IMR-90 (cell line): ENCODE data around the gene LIN28A.
A peak's percentile ranks its signal among the peaks of the same experiment; 100 is the strongest.

Experiments used
- BHLHE40 ChIP-seq: fragments of 150-350 bp; IDR thresholded peaks from 2 replicates; pipeline ENCODE4 v1.6.1; 2016; ENCODE audit warnings: mild to moderate bottlenecking, low read depth, low read length
- CEBPB ChIP-seq: IDR thresholded peaks from 2 replicates; pipeline ENCODE4 v1.6.1; 2012; ENCODE audit warnings: low read depth, low read length, improper control_type of control experiment
- FOS ChIP-seq: fragments of 150-350 bp; IDR thresholded peaks from 2 replicates; pipeline ENCODE4 v1.6.1; 2016; ENCODE audit warnings: low read depth, low read length
- MAFK ChIP-seq: IDR thresholded peaks from 2 replicates; pipeline ENCODE4 v1.6.1; 2012; ENCODE audit warnings: low read depth, low read length, improper control_type of control experiment
- MAZ ChIP-seq: IDR thresholded peaks from 2 replicates; pipeline ENCODE4 v1.6.1; 2012; ENCODE audit warnings: low read depth, mild to moderate bottlenecking, low read length, improper control_type of control experiment, moderate library complexity, borderline replicate concordance
- MXI1 ChIP-seq: IDR thresholded peaks from 2 replicates; pipeline ENCODE4 v1.6.1; 2012; ENCODE audit warnings: low read depth, mild to moderate bottlenecking, low read length, moderate library complexity, borderline replicate concordance
- POLR2A ChIP-seq: IDR thresholded peaks from 2 replicates; pipeline ENCODE4 v1.6.1; 2012; ENCODE audit warnings: mild to moderate bottlenecking, low read depth, low read length
- RAD21 ChIP-seq: IDR thresholded peaks from 2 replicates; pipeline ENCODE4 v1.6.1; 2012; ENCODE audit warnings: low read length, improper control_type of control experiment
- RFX5 ChIP-seq: IDR thresholded peaks from 2 replicates; pipeline ENCODE4 v1.8.0; 2012; ENCODE audit warnings: low read depth, mild to moderate bottlenecking, low read length, moderate library complexity
- TF ChIP-seq, protein P1 (sequence below): conservative IDR thresholded peaks from 2 replicates; pipeline ENCODE4 v1.5.1; 2012; ENCODE audit warnings: mild to moderate bottlenecking, low read depth, low read length, improper control_type of control experiment

DNA sequence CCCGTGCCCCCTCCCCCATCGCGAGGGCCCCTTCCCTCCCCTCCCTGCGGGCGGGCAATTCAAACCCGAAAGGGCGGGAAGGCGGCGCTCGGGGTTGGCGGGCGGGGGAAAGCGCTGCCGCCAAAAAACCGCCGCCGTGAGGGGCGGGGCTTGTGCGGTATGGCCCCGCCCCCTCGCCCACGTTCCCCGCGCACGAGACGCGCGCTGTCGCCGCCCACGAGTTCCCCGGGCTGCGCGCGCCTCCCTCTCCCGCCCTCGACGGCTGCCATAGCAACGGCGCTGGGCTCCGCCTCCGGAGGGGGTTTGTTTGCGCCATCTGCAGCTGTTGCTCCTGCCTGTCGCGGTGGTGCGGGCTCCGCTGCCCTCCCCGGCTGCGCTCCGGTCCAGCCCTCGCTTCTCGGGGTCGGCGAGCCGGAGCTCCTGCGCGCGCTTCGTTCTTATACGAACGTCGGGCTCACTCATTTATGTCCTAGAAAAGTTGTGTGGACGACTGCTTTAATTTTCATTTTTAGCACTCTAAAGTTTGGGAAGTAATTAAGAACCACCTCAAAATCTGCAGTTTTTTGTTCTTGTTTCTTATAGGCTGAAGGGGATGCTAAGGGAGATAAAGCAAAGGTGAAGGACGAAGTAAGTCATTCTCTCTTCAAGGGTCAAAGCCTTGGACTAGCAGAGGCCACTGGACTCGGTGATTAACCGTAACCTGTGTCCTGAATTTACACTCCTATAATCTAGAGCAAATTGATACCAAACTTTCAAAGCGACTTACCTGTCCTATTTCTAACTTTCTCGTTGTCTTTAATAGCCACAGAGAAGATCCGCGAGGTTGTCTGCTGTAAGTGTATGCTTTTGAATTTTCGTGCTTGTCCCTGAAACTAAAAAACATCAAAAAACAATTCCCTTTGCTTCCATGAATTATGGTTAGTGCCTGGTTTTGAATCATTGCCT lies 62.6 kb downstream of the LIN28A start:
- TF ChIP-seq, protein P1, sequence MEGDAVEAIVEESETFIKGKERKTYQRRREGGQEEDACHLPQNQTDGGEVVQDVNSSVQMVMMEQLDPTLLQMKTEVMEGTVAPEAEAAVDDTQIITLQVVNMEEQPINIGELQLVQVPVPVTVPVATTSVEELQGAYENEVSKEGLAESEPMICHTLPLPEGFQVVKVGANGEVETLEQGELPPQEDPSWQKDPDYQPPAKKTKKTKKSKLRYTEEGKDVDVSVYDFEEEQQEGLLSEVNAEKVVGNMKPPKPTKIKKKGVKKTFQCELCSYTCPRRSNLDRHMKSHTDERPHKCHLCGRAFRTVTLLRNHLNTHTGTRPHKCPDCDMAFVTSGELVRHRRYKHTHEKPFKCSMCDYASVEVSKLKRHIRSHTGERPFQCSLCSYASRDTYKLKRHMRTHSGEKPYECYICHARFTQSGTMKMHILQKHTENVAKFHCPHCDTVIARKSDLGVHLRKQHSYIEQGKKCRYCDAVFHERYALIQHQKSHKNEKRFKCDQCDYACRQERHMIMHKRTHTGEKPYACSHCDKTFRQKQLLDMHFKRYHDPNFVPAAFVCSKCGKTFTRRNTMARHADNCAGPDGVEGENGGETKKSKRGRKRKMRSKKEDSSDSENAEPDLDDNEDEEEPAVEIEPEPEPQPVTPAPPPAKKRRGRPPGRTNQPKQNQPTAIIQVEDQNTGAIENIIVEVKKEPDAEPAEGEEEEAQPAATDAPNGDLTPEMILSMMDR, result no peak
- TF ChIP-seq FOS (no peak), MAZ (peak; percentile 96), CEBPB (peak; percentile 89), MAFK (no peak), POLR2A (no peak), RAD21 (no peak), BHLHE40 (peak; percentile 99), RFX5 (no peak), MXI1 (peak; percentile 88)
